GM12878 (cell line): Measurements from ENCODE around the gene PRKX. TPM values are rescaled to one million over a fixed set of nuclear protein-coding genes. Genes with fewer than 3 reads are reported as not detected.
"Not testable (repeated sequence)": the region's sequence is repeated elsewhere in the genome, so short reads cannot be mapped to it uniquely, and the experiment has no call there.

Experiments
- ATAC-seq: fragments of 200-7000 bp; cut with Tn5 transposase; 3 replicates; pipeline ENCODE4 v1.9.1; 2020; ENCODE audit warnings: mild to moderate bottlenecking, moderate library complexity
- BruUV-seq: library from RNA; stranded (reverse); fragments of 400-500 nt; replicated peaks from 2 replicates; lab custom pipeline; 2021; lab: Mats Ljungman, UMichigan
- CTCF ChIA-PET: fragments of 300-600 bp; sonication (Branson Sonifier 250); formaldehyde crosslinking; extraction: SDS; loops from one replicate; lab custom pipeline; 2021; ENCODE audit warnings: inconsistent platforms; lab: Yijun Ruan, JAX
- POLR2A ChIA-PET: fragments of 350-600 bp; formaldehyde crosslinking; extraction: SDS; loops from one replicate; lab custom pipeline; 2021; ENCODE audit warnings: inconsistent platforms; lab: Charles Lee
- RAD21 ChIA-PET: fragments of 300-600 bp; sonication (Branson Sonifier 250); formaldehyde crosslinking; loops from one replicate; lab custom pipeline; 2023; ENCODE audit warnings: antibody characterized with exemption; ENCODE audit not compliant: unreplicated experiment; lab: Charles Lee
- SMC1A ChIA-PET: fragments of 300-600 bp; sonication (Branson Sonifier 250); formaldehyde crosslinking; loops from one replicate; lab custom pipeline; 2023; ENCODE audit not compliant: unreplicated experiment, uncharacterized antibody; lab: Charles Lee
- DNase-seq: peaks from one replicate; pipeline ENCODE4 v3.0.0-alpha.2; 2011; ENCODE audit warnings: low read depth, low spot score
- FAIRE-seq: peaks from 3 replicates; lab custom pipeline; 2011; peaks lifted over from hg19 to GRCh38; lab: Jason Lieb, UNC
- H2AFZ ChIP-seq: 2 replicates; pipeline ENCODE4 v1.6.0; 2011; ENCODE audit warnings: low read depth, low read length, control low read depth; ENCODE audit not compliant: control insufficient read depth
- H3K27ac ChIP-seq: 2 replicates; pipeline ENCODE4 v1.5.1; 2011; ENCODE audit warnings: control low read depth; ENCODE audit not compliant: control insufficient read depth, insufficient read depth
- H3K27me3 ChIP-seq, 2 experiments: replicated peaks in 1 of 2; 2 replicates each; pipeline versions ENCODE4 v1.6.0 to v1.6.1; 2011; ENCODE audit warnings: low read length in 1 of 2; ENCODE audit not compliant: control insufficient read depth in 2 of 2, insufficient read depth in 2 of 2
- H3K36me3 ChIP-seq, 2 experiments: 2 replicates each; pipeline ENCODE4 v1.5.1; 2011; ENCODE audit warnings: low read length in 1 of 2; ENCODE audit not compliant: control insufficient read depth in 2 of 2, insufficient read depth in 2 of 2
- H3K4me1 ChIP-seq: 2 replicates; pipeline ENCODE4 v1.6.1; 2011; ENCODE audit warnings: mild to moderate bottlenecking, low read length, moderate library complexity, mixed read lengths; ENCODE audit not compliant: control insufficient read depth, insufficient read depth
- H3K4me2 ChIP-seq: 2 replicates; pipeline ENCODE4 v1.6.0; 2011; ENCODE audit warnings: control low read depth; ENCODE audit not compliant: control insufficient read depth, insufficient read depth
- H3K4me3 ChIP-seq: fragments of 200-600 bp; sonication (generic); 2 replicates; pipeline ENCODE4 v1.5.1; 2016
- H3K79me2 ChIP-seq: 2 replicates; pipeline ENCODE4 v1.6.0; 2011; ENCODE audit warnings: low read length; ENCODE audit not compliant: control insufficient read depth, insufficient read depth
- H3K9ac ChIP-seq: 2 replicates; pipeline ENCODE4 v1.8.0; 2011; ENCODE audit warnings: low read length, control low read depth, mixed read lengths; ENCODE audit not compliant: control insufficient read depth, insufficient read depth
- H3K9me3 ChIP-seq: replicated peaks from 3 replicates; pipeline ENCODE4 v1.5.1; 2011; ENCODE audit warnings: mild to moderate bottlenecking, low read length; ENCODE audit not compliant: control insufficient read depth, insufficient read depth
- H4K20me1 ChIP-seq: 2 replicates; pipeline ENCODE4 v1.6.0; 2011; ENCODE audit not compliant: control insufficient read depth, insufficient read depth
- ATF3 ChIP-seq: IDR thresholded peaks from 2 replicates; pipeline ENCODE4 v1.6.1; 2011; ENCODE audit warnings: low read depth, mild to moderate bottlenecking, low read length, moderate library complexity, borderline replicate concordance; ENCODE audit errors: extremely low read depth
- WGBS: methylation state at CpG from one replicate; pipeline ENCODE4 v1.1.6; 2016; ENCODE audit warnings: low lambda C conversion rate; ENCODE audit not compliant: insufficient replicate concordance, insufficient coverage; ENCODE audit errors: missing lambda C conversion rate; 5-methylcytosine and 5-hydroxymethylcytosine counted together
- in situ Hi-C: fragments of 300-500 bp; cut with MboI; formaldehyde crosslinking; loops from 9 replicates; pipeline ENCODE4 v1.14.3; 2018; ENCODE audit warnings: mixed read lengths
- intact Hi-C: fragments of 100-400 bp; cut with micrococcal nuclease; formaldehyde crosslinking; loops from one replicate; pipeline ENCODE4 v1.14.2; 2022; ENCODE audit not compliant: unreplicated experiment
- polyA plus RNA-seq, 11 experiments: library from polyadenylated mRNA; depleted of rRNA in 4 of 11; unstranded in 6 of 11; stranded (reverse) in 5 of 11; fragments of >200 nt; fragmentation: Nextera tagmentation in 4 of 11; fragmentation: Illumina TruSeq in 1 of 11; extraction: Ambion mirVana in 4 of 11; extraction: Trizol in 1 of 11; gene quantifications; 1 replicate in 1 of 11; 2 replicates in 10 of 11; pipeline versions ENCODE4 v1.2.1 to v1.2.3, GENCODE V29; 2011 to 2016; ENCODE audit warnings: inconsistent platforms in 2 of 11, missing spikeins in 2 of 11, low read depth in 1 of 11
- small RNA-seq: library from RNA; depleted of rRNA; stranded (forward); fragments of <200 nt; gene quantifications from one replicate; pipeline ENCODE3, GENCODE V24; 2014
- total RNA-seq, 4 experiments: library from RNA; depleted of rRNA in 3 of 4; stranded (reverse); fragments of >200 nt in 3 of 4; fragmentation: Illumina TruSeq in 1 of 4; extraction: Trizol in 1 of 4; gene quantifications; 2 replicates each; pipeline versions ENCODE4 v1.2.1 to v1.2.3, GENCODE V29; 2013 to 2021

The PRKX gene
- total and polyA plus RNA-seq, 10 of the 15 experiments (the other 5 are each of a cell fraction or from before 2014, with no cell fraction given) = 3.9 to 45.3 (median 23.9) TPM

DNA sequence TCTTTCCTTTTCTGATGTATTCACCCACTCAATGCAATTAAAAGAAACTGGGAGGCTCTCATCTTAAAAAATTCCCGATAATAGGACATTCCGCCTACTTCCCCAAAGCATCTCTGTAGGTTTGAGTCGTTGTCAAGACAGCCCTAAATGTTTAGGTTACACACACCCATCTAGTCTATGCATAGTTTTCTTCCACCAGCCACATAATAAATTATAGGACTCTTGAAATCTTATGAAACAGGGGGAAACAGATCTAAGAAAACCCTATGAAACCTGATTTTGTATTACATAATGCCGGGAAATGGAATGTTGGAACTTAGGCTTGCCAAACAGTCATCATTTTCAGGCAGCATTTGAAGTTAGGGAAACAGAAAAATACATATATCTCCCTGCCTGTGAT, 150.0 kb downstream of the PRKX start (continued):
- no peak for TF ChIP-seq ATF3

DNA sequence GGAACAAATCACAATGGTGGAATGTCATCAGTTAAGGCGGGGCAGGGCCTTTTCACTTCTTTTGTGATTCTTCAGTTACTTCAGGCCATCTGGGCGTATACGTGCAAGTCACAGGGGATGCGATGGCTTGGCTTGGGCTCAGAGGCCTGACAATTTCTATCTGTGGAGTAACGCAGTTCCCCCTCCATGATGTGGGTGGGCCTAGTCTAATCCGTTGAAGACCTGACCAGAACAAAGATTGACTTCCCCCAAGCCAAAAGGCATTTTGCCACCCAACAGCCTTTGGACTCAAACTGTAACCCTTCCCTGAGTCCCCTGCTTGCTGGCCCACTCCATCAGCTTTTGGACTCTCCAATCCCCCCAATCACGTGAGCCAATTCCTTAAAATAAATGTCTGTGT, 153.4 kb downstream of the PRKX start:
- intact Hi-C loops, SMC1A ChIA-PET, RAD21 ChIA-PET, H3K9ac ChIP-seq, FAIRE-seq, in situ Hi-C loops, H3K4me2 ChIP-seq, H3K27ac ChIP-seq, ATAC-seq, BruUV-seq, POLR2A ChIA-PET, CTCF ChIA-PET, H4K20me1 ChIP-seq, H3K36me3 ChIP-seq, H3K9me3 ChIP-seq, DNase-seq, H3K79me2 ChIP-seq, H3K4me3 ChIP-seq, H3K27me3 ChIP-seq, H3K4me1 ChIP-seq, H2AFZ ChIP-seq: not testable (repeated sequence)
- WGBS = 57% methylated on average over 4 of the region's 7 CpGs

Small RNA genes within 50 kb of the gene (small RNA-seq; reads per million reads assigned to genes)
- gene RF00019 = not detected
- not detected for gene RNU6-114P
